GM04503 (cell line): ENCODE data around the gene IL17RD.

Source experiments
- DNase-seq: peaks from one replicate; pipeline ENCODE4 v3.0.0-alpha.2; 2012; ENCODE audit warnings: low read depth

IL17RD gene

GRCh38 chr3:57158813-57159738 is 6.1 kb downstream of the IL17RD start:
- no peak for DNase-seq

- DNase-seq = no peak
Observed at GRCh38 chr3:57158325-57158724, 6.8 kb downstream of the IL17RD start.

- no peak for DNase-seq
Observed at GRCh38 chr3:57157545-57157944, 7.6 kb downstream of the IL17RD start.

- no peak for DNase-seq
Observed at GRCh38 chr3:57155310-57155643, 9.9 kb downstream of the IL17RD start.

GRCh38 chr3:57154470-57155309 is 10.5 kb downstream of the IL17RD start:
- no peak for DNase-seq

GRCh38 chr3:57152151-57153143 is 12.7 kb downstream of the IL17RD start:
- no peak for DNase-seq

GRCh38 chr3:57151749-57152148 is 13.4 kb downstream of the IL17RD start:
- DNase-seq = no peak

- DNase-seq = no peak
Observed at GRCh38 chr3:57151021-57151449, 14.1 kb downstream of the IL17RD start.

GRCh38 chr3:57150113-57150581 is 15.0 kb downstream of the IL17RD start:
- DNase-seq = no peak

- no peak for DNase-seq
Observed at GRCh38 chr3:57147071-57147470, 18.1 kb downstream of the IL17RD start.

GRCh38 chr3:57145852-57146251 is 19.3 kb downstream of the IL17RD start:
- DNase-seq = no peak

GRCh38 chr3:57144952-57145351 is 20.2 kb downstream of the IL17RD start:
- DNase-seq = no peak

GRCh38 chr3:57143886-57144459 is 21.2 kb downstream of the IL17RD start:
- no peak for DNase-seq

GRCh38 chr3:57142411-57142723 is 22.8 kb downstream of the IL17RD start:
- DNase-seq = no peak

GRCh38 chr3:57141719-57142410 is 23.3 kb downstream of the IL17RD start:
- no peak for DNase-seq

- no peak for DNase-seq
Observed at GRCh38 chr3:57140894-57141293, 24.3 kb downstream of the IL17RD start.

- no peak for DNase-seq
Observed at GRCh38 chr3:57135964-57136719, 29.0 kb downstream of the IL17RD start.

- no peak for DNase-seq
Observed at GRCh38 chr3:57133157-57133556, 32.0 kb downstream of the IL17RD start.

- DNase-seq = no peak
Observed at GRCh38 chr3:57132674-57133073, 32.5 kb downstream of the IL17RD start.

- no peak for DNase-seq
Observed at GRCh38 chr3:57131210-57131588, 34.0 kb downstream of the IL17RD start.
